GM18909 (cell line): ENCODE data around the gene SPEG.

Source experiments
- ATAC-seq: cut with Tn5 transposase; IDR thresholded peaks from one replicate; pipeline ENCODE4 v1.9.1; 2021; ENCODE audit warnings: mild to moderate bottlenecking; ENCODE audit not compliant: unreplicated experiment, poor library complexity

Gene SPEG

GRCh38 chr2:219507581-219508443, 73.2 kb downstream of the SPEG start:
- ATAC-seq = no peak

GRCh38 chr2:219508444-219508734, 73.7 kb downstream of the SPEG start:
- ATAC-seq = no peak

DNA sequence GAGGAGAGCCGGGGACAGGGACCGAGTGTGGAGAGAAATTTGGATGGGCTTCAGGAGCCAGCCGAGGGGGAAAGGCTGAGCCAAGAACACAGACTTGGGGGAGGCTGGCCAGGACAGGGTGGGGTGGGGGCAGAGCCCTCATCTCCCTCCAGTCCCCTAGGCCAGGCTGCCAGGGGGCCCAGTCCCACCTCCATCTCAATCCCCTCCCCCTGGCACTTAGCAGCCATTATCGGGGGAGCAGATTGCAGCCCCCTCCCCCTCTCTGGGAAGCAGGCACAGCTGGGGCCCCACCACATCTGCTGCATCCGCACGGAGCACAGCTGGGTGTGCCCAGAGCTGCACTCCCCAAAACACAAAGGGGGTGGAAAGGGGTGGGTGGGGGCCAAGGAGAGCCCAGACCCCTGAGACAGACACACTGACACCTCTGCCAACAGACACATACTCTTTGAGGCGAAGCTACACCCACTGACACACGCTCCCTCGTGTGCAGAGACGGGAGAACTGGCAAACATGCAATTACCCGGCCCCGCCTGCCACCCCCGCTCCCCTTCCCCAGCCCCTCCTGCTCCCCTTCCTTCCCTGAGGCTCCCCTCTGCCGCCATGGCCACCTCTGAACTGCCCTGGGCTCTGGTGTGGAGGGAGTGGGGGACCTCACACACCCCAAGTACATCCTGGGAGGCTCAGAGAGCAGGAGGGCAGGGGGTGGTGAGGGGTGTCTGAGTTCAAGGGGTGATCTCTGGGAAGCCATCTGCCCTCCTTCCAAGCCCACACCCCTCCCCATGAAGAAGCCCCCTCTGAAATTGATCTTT, 74.5 kb downstream of the SPEG start:
- ATAC-seq = peak; percentile 21

GRCh38 chr2:219509780-219510511, 75.3 kb downstream of the SPEG start:
- peak; percentile 55 for ATAC-seq

DNA sequence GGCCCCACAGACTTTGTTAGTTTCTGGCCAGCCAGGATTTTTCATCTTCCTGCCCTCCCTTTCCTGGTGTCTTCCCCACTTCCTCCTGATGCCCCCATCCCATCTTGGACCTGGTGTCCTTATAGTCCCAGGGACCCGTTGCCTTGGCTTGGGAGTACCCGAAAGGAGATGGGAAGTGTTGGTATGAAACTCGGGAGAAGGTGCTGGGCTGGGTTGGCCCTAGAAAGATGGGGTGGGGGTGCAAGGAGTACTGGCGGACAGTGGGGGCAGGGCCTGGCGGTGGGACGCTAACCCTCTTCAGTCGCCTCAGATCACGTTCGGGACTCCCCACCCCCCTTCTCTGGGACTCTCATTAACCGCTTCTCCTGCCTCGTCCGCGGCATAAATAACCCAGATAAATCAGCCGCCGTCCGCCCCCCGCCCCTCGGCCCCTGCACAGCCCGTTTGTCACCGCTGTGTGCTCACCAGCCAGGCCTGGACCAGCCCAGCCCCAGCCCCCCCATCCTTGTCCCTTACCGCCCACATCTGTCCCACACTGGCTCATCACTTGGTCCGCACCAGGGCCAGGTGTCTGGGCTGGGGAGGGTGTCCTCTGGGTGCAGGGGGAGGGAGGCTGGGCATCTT, 76.0 kb downstream of the SPEG start:
- ATAC-seq = no peak

GRCh38 chr2:219511547-219512325, 77.1 kb downstream of the SPEG start:
- no peak for ATAC-seq

DNA sequence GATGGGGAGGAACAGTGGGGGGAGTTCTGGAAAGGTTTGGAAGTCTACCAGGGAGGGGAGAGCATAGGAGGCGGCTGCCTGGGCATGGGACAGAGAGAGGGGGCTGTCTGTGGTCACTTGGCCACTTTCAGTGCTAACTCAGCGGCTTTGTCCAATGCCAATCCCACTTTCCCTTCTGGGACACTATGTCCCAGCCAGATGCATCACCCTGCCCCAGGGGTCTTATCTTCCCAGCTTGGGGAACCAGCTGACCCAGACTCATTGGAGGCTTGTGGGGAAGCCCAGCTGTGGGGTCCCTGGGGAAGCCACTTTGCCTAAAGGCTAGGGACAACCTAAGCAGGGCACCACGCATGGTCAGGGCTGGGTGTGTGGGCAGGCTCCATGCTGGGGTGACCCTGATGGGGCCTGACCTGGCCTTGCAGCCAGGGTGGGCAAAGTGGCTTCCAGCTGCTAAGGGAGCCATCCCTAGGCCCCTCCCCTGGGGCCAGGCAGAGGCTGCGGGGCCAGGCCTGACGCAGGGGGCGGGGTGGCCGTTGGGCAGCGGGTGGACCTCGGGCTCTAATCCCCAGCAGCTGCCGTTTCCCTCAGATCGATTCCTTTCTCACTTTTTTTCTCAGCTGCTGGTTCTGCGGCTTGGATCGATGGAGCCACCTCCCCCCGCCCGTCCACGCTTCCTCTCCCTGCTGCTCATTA, 78.0 kb downstream of the SPEG start:
- no peak for ATAC-seq

DNA sequence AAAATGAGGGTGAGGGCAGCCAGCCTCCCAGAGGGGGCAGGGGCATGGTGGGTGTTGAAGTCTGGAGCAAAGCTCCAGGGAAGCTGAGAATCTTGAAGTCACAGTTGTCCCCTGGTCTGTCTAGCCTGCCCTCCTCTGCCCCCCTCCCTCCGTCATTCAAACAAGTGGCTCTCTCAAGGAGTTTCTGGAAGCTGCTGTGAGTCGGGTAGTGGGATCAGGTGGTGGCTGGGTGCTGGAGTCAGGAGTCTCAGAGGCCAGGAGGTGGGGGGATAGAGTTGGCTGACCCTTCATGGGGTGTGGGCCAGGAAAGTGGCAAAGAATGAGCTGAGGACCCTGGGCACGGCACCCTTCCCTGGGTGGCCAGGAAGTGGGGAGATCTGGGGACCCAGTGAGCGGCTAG, 79.1 kb downstream of the SPEG start:
- ATAC-seq = no peak

DNA sequence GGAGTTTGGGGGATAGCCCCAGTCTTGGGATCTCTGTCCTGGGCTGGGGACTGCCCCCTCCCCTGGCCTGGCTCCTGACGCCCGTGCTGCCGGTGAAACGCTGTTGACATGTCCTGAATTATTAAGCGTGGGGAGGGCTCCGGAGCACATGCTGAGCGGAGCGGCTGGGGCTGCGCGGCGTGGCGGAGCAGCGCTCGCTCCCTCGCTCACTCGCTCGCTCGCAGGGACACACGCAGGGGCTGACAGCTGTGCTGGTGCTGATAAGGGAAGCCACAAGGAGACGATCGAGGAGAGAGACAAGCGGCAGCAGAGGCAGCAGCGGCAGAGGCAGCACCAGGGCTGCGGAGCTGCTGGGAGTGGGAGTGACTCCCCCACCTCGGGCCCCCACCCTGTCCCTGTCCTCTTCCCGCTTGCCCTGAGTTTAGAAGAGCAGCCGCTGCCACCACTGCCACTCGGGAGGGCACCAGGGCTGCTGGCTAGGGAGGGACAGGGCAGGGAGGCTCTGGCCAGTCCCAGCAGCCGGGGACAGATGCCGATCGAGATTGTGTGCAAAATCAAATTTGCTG, 79.6 kb downstream of the SPEG start, which contains the start of gene ASIC4:
TSS of gene ASIC4 (plus strand) at position 287 of the 566 bp plus-strand sequence. CDS start at position 530, 243 bp downstream.
- no peak for ATAC-seq

- no peak for ATAC-seq
These were observed 80.2 kb downstream of the SPEG start for GRCh38 chr2:219514836-219515235.

- ATAC-seq = no peak
These were observed 81.4 kb downstream of the SPEG start for GRCh38 chr2:219515874-219516629.

DNA sequence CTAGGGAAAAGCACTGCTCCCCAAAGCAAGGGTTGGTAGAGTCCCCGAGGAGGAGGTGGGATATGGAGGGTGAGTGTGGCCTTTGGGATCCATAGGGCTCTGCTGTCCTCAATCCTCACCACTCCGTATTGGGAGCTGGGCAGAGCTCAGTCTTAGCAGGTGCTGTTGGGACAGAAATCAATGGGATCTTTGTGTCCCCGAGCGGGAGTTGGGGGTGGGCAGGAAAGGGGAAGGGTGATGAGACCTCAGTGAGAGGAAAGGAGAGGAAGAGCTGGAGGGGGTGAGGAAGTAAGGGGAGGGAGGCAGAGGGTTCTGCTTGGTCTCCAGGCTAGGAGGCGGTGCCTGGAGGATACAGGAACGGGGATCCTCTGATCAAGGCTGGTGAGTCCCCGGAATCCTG, 82.2 kb downstream of the SPEG start:
- ATAC-seq = no peak

DNA sequence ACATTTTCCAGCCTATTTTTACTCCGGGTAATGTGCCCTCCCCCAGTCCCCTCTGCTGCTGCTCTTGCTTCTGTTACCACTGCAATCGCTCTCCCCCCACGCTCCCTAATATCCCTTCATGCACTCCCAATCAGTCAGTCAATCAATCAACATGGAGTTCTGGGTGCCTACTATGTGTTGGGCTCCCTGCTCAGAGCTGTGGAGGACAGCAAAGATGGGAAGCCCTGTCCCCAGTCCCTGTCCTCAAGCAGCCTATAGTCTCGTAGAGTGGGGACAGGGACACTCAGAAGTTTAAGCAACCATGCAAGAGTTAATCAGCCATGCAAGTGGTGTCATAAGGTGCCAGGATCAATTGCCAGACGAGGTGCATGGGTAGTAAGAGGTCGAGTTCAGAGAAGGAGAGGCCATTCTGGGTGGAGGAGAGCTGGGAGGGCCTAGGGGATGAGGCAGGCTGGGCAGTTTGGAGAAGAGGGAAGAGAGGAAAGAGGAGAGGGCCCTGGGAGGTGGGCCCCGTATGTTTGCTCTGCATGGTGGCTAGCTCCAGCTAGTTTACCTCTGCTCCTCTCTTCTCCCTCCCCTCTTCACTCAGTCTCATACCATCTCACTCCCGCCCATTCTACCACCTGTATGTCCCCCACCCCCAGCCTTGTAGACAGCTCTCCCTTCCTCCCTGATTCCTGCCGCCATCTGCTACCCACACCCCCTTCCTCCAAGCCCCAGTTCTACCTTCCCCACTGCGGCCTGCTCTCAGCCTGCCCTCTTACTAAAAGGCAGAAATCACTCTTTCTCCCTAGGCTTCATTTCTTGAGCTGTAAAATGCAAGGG, 83.5 kb downstream of the SPEG start:
- no peak for ATAC-seq

GRCh38 chr2:219519526-219519916, 84.9 kb downstream of the SPEG start:
- no peak for ATAC-seq

DNA sequence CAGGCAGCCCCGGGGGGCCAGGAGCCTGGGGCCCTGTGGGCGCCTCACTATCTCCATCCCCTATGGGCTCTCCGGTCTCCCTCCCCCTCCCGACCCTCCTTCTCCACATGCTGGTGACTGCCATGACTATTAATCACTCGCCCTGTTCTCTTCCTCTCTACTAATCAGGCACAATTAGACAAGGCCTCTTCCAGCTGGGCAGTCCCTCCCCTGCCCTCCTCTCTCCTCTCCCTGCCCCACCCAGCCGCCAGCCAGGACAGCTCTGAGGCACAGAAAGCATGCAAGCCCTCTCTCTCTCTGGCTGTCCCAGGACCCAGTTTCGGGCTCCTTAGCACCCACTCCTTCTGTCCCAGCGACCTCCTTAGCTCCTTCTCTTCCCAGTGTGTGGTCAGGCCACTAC, 85.4 kb downstream of the SPEG start:
- no peak for ATAC-seq

- ATAC-seq = no peak
These were observed 86.6 kb downstream of the SPEG start for GRCh38 chr2:219521066-219521880.
